ENCODE data around the gene REM2.

The REM2 gene

DNA sequence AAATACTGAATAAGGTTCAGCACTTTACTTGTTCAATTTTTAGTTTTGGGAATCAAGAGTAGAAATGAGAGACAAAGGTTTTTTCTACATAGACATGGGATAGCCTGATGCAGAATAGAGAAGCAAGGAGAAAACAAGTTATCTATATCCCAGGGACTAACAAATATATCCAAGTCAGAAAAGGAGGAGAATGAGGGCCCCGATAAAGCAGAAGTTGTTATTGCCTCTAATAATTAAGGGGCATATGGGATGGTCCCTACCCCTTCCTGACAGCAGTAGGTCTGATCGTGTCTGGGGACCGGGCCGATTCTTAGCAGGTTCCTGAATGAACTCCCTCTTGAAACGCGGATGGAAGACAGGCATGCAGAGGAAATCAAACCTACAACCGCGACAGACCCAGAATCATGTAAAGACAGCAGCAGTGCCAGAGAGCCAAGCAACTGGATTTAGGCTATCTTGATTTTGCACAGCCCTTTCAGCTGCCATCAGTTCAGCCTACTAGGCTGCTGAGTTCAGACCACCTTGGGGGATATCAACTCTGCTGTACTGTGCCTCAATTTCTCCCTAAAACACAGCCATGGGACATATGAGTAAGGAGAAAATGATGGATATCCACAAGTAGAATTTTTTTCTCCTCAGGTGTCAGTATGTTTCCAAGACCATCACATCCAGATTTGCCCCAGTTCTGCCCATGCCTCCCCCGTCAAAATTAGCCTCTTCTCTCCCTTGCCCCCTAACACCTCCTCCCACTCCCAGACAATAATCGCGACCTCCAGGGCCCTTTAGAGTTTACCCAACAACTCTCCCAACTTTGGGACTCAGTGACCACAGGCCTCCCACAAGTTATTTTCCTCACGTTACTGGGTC, 45.4 kb downstream of the REM2 start:
- DNase-seq (ENCODE audit: low read depth in 2 of 2), result no peak

DNA sequence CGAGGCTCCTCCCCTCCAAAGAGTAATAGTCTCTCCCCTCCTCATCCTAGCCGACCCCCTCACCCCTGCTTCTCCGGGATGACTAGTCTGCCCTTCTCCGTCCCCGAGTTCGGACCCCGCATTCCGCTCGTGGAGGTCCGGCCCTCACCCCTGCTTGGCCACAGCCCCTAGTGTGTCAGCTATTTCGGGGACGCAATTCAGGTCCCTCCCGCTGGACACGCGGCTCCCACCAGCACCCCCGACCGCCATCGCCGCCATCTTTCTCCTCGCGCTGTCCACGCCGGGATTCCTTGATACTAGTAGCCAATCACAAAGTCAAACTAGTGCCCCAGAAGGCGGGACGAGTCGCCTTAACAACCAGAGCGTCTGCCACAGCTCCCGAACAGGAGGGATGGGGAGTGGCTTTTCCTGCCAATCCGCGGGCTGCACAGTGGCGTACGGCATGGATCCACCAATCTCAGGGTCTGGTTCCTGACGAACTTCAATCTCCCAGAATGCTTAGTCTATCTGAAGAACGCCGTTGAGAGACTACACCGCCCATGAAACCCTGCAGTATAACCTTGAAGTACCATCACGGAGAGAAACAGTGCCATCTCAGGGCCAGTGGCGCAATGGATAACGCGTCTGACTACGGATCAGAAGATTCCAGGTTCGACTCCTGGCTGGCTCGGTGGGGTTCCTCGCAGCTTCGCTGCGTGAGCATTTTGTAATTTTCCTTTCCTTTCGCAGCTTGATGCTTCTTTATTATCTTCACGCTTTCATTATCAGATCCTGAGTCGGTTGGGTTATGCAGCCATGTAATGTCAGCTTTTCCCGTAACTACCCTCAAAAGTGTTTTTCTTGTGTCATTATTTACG, 46.3 kb downstream of the REM2 start, which contains the start of gene PRMT5:
TSS of gene PRMT5 (minus strand) at position 273 of the 857 bp plus-strand sequence. CDS start at position 258, 15 bp downstream.
- DNase-seq (ENCODE audit: low read depth in 2 of 2), result peak; percentile 88 to 94

- no peak for DNase-seq (ENCODE audit: low read depth in 2 of 2)
Observed at GRCh38 chr14:22929961-22930364, 46.9 kb downstream of the REM2 start.

- DNase-seq (ENCODE audit: low read depth in 2 of 2), result no peak
Observed at GRCh38 chr14:22932146-22932545, 49.1 kb downstream of the REM2 start.

DNA sequence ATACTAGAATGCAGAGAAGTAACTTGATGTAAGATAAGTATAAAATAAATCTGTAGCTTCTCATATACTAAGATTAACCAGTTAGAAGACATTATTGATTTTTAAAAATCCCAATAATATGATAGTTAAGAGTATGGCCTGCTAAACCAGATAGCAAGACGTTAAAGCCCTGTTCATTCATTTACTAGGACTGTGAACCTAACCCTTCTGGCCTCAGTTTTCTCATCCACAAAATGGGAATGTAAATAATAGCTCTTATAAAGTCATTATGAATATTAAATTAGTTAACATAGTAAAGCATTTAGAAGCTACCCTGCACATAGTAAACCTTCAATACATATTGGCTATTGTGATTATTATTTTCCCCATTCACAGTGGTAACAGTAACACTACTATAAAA, 52.1 kb downstream of the REM2 start:
- no peak for DNase-seq (ENCODE audit: low read depth in 2 of 2)

Data from stimulated activated CD8-positive, alpha-beta memory T cell treated with anti-CD3 and anti-CD28 coated beads, Interleukin-2, amount 100 ng/mL, for 48 hours (primary cell).